GOT3 (cell line): Measurements from ENCODE around the gene PNPLA7.
"Not testable (repeated sequence)": the region's sequence is repeated elsewhere in the genome, so short reads cannot be mapped to it uniquely, and the experiment has no call there.

Experiments
- DNase-seq: peaks from one replicate; lab custom pipeline; 2025; ENCODE audit warnings: mixed read lengths; lab: John Stamatoyannopoulos, UW

PNPLA7 gene

DNA sequence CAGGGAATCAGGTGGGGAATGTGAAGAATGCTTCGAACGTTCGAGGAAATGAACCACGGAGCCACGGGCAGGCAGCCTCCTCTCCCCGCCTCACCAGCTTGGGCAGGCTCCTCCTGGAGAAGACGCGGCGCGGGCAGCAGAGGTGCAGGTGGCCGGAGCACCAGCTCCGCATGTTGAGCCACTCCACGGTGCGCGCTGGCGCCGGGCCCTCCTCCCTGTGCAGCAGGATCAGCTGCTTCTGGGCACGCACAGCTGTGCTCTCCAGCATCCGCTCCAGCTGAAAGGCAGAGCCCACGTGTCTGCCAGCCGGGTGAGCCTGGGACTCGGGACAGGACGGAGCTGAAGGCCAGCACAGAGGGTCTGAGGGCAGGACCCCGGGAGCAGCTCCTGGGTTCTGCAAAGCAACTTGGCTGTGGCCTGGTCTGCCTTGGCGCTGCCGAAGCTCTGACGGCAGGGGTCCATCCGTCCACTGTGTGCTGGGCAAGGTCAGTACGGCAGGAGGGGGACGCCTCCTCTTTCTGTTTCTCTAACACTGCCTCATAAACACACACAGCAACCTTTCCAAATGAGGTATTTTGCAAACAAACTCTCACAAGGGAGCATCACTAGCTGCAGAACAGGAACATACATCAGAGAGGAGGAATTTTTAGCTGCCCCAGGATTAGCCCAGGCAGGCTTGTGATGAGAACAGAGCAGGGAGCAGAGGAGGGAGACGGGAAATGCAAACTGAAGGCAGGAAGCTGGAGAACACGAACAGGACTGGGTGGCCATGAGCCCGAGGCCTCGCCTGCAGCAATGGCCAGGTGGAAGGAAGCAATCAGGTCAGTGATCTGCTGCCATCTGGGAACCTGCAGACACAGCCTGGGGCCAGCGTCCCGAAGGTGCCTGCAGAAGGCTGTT, 71.0 kb downstream of the PNPLA7 start:
- no peak for DNase-seq

DNA sequence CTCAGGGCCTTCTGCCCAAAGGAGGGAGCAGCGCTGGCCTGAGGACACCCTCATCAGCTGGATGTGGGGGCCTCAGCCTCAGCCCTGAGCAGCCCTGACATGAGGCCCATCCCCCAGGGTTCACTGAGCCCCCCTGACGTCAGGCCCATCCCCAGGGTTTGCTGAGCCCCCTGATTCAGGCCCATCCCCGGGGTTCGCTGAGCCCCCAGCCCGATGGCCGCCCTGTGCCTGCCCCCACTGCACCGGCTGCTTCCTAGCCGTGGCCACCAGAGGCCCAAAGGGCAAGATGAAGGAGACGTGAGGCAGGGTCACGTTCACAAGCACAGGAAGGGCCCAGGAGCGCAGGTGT, 71.6 kb downstream of the PNPLA7 start:
- no peak for DNase-seq

DNA sequence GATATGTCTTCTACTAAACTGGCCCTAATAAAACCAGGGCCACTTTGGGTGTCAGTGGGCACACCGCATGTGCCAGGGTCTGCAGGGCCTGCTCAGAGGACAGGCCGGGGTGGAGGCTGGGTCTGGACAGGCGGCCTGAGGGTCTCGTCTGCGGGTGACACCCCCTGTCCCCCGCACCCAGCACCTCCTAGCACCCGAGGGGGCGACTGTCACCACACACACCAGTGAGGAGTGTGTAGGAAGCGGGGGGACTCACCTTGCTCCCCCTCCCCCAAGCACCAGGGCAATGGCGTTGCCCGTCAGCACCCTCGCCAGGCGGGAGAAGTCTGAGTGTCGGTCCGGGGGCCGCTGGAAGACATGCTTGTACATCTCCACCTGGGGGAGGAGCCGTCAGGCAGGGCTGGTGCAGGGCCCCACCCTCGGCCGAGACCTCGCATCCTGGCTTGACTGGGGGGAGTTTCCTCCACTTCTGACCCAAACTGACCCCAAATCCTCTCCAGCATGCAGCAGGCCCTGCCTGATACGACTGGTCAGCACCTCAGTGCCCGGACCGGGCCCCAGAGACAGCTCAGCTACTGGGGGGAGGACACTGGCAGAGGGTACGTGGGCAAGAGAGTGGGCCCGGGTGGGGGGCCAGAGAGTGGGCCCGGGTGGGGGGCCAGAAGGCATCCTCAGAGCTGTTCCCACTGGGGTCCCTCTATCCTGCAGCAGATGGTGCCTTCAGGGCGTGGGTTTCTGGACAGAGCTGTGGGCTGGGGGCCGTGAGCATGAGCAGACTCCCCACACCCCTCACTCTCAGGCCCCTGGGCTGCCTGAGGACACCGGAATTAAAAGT, 72.2 kb downstream of the PNPLA7 start:
- DNase-seq = no peak

DNA sequence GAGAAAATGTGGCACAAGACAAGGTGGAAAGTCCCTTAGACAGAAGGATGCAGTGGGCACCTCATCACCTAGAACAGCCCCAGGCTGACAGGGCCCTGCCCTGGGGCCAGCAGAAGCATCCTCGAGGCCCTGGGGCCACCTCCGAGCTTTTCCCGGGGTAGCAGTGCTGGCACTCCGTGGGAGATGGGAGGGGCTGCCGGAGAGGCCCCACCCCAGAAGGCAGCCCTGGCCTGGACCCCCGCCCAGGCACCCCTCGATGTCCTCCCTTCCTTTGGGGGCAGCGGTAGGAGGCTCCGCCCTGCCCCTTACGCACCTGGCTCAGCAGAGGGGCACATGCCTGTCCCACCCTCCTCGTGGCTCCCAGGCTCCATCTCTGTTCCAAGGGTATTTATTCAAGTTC, 73.3 kb downstream of the PNPLA7 start:
- DNase-seq = no peak

DNA sequence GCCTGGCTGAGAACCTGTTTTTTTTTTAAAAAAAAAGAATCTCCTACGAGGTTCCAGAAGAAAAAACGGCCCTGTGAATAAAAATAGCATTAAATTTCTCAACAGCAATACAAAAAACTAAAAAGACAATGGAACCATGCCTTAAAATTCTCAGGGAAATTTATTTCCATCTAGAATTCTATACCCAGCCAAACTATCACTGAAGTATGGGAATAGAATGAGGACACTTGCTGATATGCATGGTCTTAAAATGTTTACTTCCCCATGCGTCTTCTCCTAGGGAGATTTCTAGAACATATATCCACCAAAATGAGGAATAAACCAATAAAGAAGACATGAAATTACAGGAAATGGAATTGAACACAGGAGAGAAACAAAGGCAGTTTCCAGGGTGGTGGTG, 74.5 kb downstream of the PNPLA7 start:
- no peak for DNase-seq

DNA sequence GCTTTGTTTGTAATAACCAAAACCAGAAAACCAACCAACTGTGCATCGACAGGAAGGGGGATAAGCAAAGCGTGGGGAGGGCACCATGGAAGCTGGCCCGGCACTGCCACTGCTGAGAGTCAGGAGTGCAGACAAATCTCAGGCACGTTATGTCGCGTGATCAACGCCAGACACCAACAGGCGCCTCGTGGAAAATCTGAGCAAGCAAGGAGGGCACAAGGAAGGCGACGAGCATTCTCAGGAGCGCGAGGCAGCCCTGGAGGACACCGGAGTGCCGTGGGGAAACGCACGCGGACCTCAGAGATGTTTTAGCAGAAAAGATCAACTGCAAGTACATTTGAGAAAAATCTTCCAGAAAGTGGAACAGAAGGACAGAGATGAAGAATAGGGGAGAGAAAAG, 75.9 kb downstream of the PNPLA7 start:
- DNase-seq = no peak

DNA sequence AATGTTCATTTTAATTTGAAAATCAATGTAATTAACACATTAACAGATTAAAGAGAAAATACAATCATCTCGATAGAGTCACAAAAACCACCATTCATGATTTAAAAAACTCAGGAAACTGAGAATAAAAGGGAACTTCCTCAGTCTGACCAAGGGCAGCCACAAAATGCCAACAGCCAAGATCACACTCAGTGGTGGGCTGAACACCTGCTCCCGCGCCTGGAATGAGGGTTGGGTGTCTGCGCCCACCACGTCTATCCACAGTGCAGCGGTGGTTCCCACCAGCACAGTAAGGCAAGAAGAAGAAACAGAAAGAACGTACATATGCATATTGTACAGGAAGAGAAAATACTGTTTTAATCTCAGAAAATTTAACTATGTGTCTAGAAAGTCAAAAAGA, 79.4 kb downstream of the PNPLA7 start:
- no peak for DNase-seq

DNA sequence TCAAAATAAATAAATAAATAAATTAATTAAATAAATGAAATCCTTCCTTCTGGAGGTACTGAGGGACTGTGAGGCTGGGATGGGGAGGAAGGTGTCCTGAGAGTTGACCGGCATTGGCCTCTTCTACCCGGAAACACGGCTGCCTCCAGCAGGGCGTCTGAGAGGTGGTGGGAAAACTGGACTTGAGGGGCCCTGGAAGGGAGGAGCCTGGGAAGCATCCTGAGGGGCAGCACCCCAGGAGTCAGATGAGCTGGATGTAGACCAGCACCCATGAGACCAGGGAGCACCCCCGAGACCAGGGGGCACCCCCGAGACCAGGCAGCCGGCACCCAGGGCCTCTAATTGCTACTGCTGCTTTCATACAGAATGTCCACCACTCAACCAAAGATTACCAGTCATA, 82.3 kb downstream of the PNPLA7 start:
- DNase-seq = no peak

DNA sequence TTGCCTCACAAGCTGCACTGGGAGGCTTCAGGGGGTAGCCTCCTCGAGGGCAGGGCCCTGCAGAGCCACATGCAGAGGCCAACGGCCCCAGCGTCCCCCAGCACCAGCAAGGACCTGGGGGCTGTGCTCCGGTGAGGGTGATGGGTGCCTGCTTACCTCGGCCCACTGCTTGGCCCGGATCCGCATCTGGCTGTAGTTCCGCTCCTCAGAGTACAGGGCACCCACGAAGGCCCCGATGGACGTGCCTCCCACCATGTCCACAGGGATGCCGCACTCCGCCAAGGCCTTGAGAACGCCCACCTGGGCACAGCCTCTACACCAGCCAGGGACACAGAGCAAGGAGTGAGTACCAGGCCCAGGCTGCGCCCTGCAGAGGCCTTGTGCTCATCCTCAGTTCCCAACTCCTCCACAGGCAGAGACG, 83.0 kb downstream of the PNPLA7 start:
- DNase-seq = no peak

DNA sequence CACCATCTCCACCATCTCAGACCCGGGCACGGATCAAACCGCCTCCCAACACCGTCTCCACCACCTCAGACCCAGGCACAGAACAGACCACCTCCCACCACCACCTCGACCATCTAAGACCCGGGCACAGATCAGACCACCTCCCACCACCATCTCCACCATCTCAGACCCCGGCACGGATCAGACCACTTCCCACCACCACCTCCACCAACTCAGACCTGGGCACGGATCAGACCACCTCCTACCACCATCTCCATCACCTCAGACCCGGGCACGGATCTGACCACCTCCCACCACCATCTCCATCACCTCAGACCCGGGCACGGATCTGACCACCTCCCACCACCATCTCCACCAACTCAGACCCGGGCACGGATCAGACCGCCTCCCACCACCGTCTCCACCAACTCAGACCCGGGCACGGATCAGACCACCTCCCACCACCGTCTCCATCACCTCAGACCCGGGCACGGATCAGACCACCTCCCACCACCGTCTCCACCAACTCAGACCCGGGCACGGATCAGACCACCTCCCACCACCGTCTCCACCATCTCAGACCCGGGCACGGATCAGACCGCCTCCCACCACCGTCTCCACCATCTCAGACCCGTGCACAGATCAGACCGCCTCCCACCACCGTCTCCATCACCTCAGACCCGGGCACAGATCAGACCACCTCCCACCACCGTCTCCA, 83.7 kb downstream of the PNPLA7 start:
- not testable (repeated sequence) for DNase-seq

DNA sequence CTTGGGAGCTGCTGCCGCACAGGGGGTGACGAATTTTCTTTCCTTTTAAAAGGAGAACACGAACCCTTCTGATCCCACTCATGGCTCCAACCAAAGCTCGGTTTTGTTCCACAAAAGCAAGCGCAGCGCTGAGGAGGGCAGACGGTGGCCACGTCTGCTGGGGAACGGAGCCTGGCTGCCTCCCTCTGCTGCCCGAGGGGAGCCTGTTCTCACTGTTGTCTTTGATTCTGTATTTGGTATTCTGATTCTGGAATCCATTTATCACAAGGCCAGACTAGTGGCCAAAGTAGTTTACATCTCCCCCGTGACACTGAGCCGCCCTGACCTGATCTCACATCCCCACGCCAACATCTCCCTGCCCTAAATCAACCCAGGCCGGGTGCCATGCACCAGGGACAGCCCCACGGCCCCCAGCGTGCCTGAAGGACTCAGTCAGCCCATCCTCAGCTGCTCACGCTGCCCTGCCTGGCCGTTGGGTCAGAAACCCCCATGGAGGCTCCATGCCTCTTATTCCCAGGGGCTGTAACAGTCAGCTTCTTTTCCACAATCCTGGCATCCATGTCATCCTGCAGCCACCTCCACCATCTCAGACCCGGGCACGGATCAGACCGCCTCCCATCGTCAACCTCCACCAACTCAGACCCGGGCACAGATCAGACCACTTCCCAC, 84.3 kb downstream of the PNPLA7 start:
- DNase-seq = no peak

DNA sequence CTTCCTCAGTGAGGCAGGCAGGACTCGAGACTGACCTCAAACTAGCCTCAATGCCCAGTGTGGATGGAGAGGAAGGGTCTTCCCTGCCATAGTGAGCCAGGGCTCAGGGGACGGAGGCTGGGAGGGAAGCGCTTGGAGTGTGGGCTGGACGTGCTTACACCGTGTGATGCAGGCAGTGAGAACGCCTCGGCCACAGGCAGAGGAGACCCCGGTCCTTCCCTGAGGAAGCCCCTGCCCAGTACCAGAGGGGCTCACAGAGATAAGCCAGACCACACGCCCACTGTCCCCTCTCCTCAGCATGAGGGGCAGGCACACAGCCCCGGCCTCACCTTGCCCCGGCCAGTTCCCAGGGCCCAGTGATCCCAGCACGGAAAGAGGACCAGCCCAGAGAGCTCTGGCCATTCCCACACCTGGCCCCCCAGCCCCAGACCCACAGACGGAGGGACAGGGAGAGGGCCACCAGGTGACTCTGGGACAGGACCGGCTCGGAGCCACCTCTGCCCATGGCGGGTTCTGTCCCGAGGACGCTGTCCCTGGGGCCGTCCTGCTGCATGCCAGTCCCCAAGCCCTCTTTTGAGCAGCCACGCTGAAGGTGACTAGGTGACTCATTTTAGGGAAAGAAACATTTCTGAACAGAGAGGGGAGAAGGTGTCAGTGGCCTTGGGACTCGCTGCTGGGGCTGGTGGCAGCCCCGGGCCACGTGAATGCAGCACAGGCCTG, 85.0 kb downstream of the PNPLA7 start:
- DNase-seq = no peak

DNA sequence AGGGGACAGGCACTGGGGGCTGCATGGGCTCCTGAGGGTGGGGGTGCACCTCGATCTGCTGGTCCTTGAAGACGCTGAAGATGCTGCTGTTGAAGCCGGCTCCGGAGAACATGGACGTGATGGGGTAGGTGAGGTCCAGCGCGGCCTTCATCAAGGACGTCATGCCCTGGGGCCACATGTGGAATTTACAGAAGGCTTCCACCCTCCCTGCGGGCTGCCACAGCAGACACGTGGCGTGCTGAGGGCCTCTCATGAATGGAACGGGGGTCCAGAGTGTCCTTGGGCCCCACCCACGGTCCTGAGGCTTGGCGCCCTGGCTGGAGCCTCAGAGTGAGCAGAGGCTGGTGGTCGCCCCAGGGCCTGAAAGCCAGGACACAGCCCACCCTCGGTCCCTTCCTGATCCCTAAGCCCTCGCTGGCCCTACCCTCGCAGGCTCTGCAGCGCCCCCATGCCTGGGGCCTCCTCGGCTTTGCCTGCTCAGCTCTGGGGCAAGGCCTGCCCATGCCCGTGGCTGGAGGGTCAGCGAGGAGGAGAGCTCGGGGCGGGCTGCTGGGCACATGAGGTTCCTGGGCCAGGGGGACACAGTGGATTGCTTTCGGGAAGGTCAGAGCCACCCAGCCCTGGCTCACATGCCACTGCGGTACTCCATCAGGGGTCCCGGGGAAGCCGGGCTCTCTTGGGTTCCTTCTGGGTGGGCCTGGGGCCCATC, 85.8 kb downstream of the PNPLA7 start:
- DNase-seq = no peak

DNA sequence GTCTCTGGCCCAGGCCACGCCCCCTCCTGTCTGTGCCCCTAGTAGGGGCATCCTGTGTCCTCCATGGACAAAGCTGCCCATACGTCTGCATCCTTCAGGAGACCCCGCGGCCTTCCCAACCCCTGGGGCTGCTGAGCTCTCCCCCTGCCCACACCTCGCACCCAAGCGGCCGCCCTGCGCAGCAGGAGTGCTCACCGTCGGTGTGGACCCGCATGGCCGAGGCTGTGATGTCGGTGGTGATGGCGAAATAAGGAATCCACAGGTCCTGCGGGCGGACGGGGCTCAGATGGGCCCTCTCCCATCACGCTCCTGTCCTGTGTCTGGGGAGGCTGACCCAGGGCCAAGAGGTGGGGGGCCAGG, 86.3 kb downstream of the PNPLA7 start:
- no peak for DNase-seq

DNA sequence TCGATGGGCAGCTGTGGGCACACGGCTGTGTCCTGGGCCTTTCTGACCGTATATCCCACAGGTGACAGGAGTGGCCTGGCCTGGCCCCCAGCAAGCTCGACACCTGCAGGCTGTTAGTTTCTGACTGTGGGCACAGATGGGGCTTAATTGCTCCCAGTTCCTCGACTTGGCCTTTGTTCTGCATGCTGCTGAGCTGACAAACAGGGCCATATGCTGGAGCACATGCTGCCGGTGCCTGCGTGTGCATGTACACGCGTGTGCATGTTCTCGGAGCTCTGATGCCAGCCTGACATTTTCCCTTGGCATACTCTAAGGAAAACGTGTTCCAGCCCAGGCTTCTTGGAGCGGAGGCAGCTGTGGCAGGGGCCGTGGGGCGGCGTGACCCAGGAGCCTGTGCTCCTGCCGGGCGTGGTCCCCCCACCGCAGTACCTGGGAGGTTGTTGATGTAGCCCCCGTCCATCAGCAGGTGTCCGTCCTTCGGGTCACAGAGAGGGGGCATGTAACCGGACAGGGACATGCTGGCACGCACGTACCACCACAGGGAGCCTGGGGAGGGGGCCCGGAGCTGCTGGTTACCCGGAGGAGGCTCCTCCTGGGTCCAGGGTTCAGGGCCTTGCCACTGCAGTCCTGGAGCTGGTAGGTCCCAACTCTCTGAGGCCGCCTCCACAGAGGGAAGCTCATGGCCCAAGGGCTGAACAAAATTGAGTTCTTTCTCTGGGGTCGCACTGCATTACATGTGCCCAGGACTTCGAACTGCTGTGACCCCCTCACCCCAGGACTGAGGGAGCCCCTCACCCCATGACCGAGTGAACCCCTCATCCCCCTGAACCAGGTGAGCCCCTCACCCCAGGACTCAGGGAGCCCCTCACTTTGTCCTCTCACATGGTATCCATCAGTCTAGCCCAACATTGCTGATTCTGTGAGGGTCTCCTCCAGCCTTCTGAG, 86.9 kb downstream of the PNPLA7 start:
- DNase-seq = no peak

DNA sequence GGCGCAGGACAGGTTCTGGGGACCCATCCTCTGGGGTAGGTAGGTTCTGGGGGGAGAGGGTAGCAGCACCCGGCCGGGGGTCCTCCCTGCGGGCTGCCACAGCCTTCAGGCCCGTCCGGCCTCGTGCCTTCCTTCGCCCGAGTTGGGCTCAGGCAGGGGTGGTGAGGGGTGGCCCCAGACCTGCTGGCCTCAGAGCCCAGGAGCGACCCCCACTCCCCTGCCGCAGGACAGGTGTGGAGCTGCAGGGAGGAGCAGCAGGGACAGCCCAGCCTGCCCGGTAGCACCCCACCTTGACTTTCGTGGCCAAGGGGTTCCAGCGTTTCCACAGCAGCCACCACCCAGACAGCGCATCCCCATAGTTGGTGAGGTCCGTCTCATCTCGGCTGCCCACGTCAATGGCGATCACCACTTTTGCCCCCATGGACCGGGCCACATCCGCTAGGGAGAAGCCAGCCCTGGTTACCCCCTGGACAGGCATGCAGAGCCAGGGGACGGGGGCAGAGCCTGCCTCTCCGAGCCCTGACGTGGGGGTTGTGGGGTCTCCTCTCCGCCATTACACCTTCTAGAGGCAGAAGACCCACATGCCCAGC, 87.7 kb downstream of the PNPLA7 start:
- DNase-seq = no peak

DNA sequence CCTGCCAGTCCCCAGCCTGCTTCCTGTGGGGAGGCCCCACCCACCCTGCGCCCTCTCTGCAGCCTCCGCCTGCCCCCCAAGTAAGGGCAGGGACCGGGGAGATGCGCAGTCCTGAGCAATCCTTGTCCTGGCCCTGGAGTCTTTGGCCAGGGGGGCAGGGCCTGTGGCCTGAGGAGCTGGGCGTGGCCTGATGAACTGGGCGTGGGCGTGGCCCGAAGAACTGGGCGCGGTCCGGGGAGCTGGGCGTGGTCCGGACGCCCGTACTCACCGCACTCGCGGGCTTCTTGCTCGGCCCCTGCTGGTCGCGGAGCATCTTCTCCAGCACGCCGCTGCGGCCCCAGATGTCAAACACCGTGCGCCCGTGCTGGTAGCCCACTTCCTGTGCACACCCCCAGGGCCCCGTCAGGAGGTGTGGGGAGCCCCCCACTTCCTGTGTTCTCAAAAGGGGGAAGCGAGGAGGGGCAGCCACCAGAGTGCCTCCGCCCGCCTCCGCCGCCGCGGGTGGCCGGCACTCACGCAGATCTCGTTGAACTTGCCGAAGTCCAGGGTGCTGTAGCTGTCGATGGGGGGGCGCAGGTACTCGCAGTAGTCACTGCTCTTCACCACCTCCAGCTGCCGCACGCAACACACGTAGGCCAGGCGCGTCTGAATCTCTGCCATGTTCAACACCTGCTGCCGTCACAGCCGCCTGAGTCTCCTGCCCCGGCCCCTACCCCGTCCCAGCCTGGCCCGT, 88.4 kb downstream of the PNPLA7 start:
- DNase-seq = no peak

DNA sequence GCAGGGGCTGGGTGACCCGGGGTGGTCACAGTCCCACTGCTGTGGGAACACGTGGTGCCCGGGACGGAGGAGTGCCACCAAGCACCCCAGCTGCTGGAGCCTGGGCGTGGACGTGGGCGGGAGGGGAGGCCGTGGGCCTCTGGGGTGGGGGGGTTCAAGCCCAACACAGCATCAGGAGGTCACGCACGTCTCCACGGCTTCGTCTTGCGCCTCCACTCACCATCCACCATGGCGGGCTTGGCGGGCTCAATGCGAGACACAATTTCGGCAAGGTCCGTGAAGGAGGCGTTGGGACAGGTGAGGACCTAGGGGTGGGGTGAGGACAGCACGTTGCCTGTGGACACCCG, 88.9 kb downstream of the PNPLA7 start:
- DNase-seq = no peak
